H7 (cell line): ENCODE data around the gene SPPL3. TPM values are rescaled to one million over a fixed set of nuclear protein-coding genes. Genes with fewer than 3 reads are reported as not detected.

Source experiments
- total RNA-seq: library from RNA; depleted of rRNA; stranded (reverse); fragments of >200 nt; shearing (Covaris generic); gene quantifications from 2 replicates; pipeline ENCODE4 v1.2.3, GENCODE V29; 2014; rRNA removed

SPPL3 gene
- total RNA-seq, 1 experiment from 2014 or later, result 9.0 TPM

Other genes with a start within 250 kb of the SPPL3 start
- 142 and 181 TPM in 2 replicates for gene MLEC, start 217.2 kb downstream of the SPPL3 start, total RNA-seq
- 15.8 and 26.4 TPM in 2 replicates for gene UNC119B, start 193.9 kb downstream of the SPPL3 start, total RNA-seq
- 14.0 and 16.0 TPM in 2 replicates for gene ACADS, start 178.5 kb downstream of the SPPL3 start, total RNA-seq
- not detected in 2 replicates for gene HNF1A, start 74.2 kb upstream of the SPPL3 start, total RNA-seq
- gene C12orf43, start 112.1 kb upstream of the SPPL3 start, total RNA-seq, result 11.8 and 15.0 TPM in 2 replicates
- gene OASL, start 134.9 kb upstream of the SPPL3 start, total RNA-seq, result not detected in 2 replicates
- gene P2RX7, start 228.5 kb upstream of the SPPL3 start, total RNA-seq, result 0.07 TPM in 1 of 2 replicates, not detected in the other